Stomach (tissue), 9 donors: Measurements from ENCODE around the gene FAM222B. TPM values are rescaled to one million over a fixed set of nuclear protein-coding genes. Genes with fewer than 3 reads are reported as not detected.

Experiments
- DNase-seq, 2 donors: peaks; one replicate each; pipeline versions ENCODE4 v3.0.0 to v3.0.0-alpha.2; 2013 to 2019
- H3K27ac ChIP-seq, 5 donors: fragments of 200-600 bp in 4 of 5; sonication (generic) in 4 of 5; one replicate each; pipeline ENCODE4 v1.5.1; 2013 to 2019; ENCODE audit warnings: mild to moderate bottlenecking in 1 of 5, moderate library complexity in 1 of 5
- H3K27me3 ChIP-seq, 3 donors: fragments of 200-600 bp; sonication (generic); one replicate each; pipeline ENCODE4 v1.5.1; 2017 to 2019; ENCODE audit warnings: mixed run types in 1 of 3
- H3K36me3 ChIP-seq, 4 donors: fragments of 200-600 bp; sonication (generic); 1 replicate in 3 of 4; 2 replicates in 1 of 4; pipeline ENCODE4 v1.5.1; 2016 to 2019
- H3K4me1 ChIP-seq, 4 donors: fragments of 200-600 bp; sonication (generic); one replicate each; pipeline ENCODE4 v1.5.1; 2016 to 2019
- H3K4me3 ChIP-seq, 4 donors: fragments of 200-600 bp; sonication (generic) in 3 of 4; one replicate each; pipeline ENCODE4 v1.5.1; 2016 to 2019; ENCODE audit warnings: mild to moderate bottlenecking in 1 of 4
- H3K9me3 ChIP-seq, 4 donors: fragments of 200-600 bp; sonication (generic); one replicate each; pipeline ENCODE4 v1.5.1; 2016 to 2019
- EP300 ChIP-seq: sonication (generic); formaldehyde crosslinking; IDR thresholded peaks from one replicate; pipeline ENCODE4 v1.6.1; 2017; ENCODE audit warnings: antibody characterized with exemption
- POLR2A ChIP-seq, 4 donors: fragments of 450-650 bp; IDR thresholded peaks; one replicate each; pipeline ENCODE4 v1.6.1; 2016; ENCODE audit warnings: antibody characterized with exemption in 4 of 4, control low read depth in 2 of 4, mild to moderate bottlenecking in 1 of 4, moderate library complexity in 1 of 4
- POLR2AphosphoS5 ChIP-seq, 3 donors: sonication (generic); formaldehyde crosslinking; IDR thresholded peaks; one replicate each; pipeline ENCODE4 v1.6.1; 2016; ENCODE audit warnings: antibody characterized with exemption in 3 of 3
- WGBS, 5 donors: extraction: QIAGEN DNeasy Blood & Tissue Kit in 3 of 5; methylation state at CpG; one replicate each; pipeline versions ENCODE4 v1.1.5 to v1.1.7; 2013 to 2018; 5-methylcytosine and 5-hydroxymethylcytosine counted together
- intact Hi-C: fragments of 100-400 bp; cut with DNase I; formaldehyde crosslinking; loops from one replicate; pipeline ENCODE4 v1.15.1; 2023; ENCODE audit warnings: low total_unique reads
- polyA plus RNA-seq, 3 donors: library from polyadenylated mRNA; stranded (reverse); fragments of 200-250 nt; gene quantifications; one replicate each; pipeline ENCODE4 v1.2.3, GENCODE V29; 2013
- total RNA-seq, 5 donors: library from RNA; depleted of rRNA; stranded (reverse); fragments of >200 nt; gene quantifications; one replicate each; pipeline versions ENCODE4 v1.1.0 to v1.2.3, GENCODE V29; 2014 to 2016
- TF ChIP-seq, protein P1 (sequence below), 7 experiments: fragments of 450-650 bp in 4 of 7; fragments of 200-600 bp in 3 of 7; sonication (generic) in 3 of 7; IDR thresholded peaks; one replicate each; pipeline ENCODE4 v1.5.1; 2016 to 2019; ENCODE audit warnings: antibody characterized with exemption in 7 of 7, control low read depth in 2 of 7, mild to moderate bottlenecking in 1 of 7
- donor health status: healthy with polysubstance abuse.
- donor health status: Bipolar disorder and iron deficiency.
- donor health status: healthy.

The FAM222B gene
- total and polyA plus RNA-seq, 8 donors: 4.4 to 29.6 (median 8.6) TPM

DNA sequence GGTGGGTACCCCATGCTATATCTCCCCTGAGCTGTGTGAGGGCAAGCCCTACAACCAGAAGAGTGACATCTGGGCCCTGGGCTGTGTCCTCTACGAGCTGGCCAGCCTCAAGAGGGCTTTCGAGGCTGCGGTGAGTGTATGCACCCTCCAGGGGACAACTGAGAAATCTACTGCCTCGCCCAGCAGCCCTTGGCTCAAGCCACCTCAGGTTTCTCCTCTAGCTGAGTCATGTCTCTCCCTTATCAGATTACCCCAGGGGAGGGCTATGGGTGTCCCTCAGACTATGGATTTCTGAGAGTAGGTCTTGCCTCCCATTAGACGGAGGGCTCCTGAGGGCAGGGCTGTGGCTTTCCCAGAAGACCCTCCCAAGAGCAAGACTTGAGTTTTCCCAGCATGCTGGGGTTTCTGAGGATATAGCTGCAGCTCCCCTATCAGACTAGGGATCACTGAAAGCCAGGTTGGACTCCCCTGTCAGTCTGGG, 107.3 kb downstream of the FAM222B start:
- Histone ChIP-seq H3K4me1 (peaks cover 0 to 4% (median 0%) of the 10 kb centered on the region in 4 donors), H3K9me3 (no peaks in the 10 kb centered on the region), H3K27ac (no peak overlapping the region), H3K36me3 (peaks cover 0 to 14% (median 3%) of the 10 kb centered on the region in 4 donors), H3K27me3 (no peaks in the 10 kb centered on the region), H3K4me3 (no peak overlapping the region)
- DNase-seq: no peak
- intact Hi-C loops: no loop called here
- no peak for TF ChIP-seq POLR2A (IDR thresholded peaks at IDR 0.05)
- TF ChIP-seq EP300: no peak
- TF ChIP-seq, protein P1, sequence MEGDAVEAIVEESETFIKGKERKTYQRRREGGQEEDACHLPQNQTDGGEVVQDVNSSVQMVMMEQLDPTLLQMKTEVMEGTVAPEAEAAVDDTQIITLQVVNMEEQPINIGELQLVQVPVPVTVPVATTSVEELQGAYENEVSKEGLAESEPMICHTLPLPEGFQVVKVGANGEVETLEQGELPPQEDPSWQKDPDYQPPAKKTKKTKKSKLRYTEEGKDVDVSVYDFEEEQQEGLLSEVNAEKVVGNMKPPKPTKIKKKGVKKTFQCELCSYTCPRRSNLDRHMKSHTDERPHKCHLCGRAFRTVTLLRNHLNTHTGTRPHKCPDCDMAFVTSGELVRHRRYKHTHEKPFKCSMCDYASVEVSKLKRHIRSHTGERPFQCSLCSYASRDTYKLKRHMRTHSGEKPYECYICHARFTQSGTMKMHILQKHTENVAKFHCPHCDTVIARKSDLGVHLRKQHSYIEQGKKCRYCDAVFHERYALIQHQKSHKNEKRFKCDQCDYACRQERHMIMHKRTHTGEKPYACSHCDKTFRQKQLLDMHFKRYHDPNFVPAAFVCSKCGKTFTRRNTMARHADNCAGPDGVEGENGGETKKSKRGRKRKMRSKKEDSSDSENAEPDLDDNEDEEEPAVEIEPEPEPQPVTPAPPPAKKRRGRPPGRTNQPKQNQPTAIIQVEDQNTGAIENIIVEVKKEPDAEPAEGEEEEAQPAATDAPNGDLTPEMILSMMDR (IDR thresholded peaks at IDR 0.05): no peak
- no peak for TF ChIP-seq POLR2AphosphoS5 (IDR thresholded peaks at IDR 0.05)
- WGBS, 5 donors: 51 to 73% (median 54%) methylated on average over 3 to 5 of the region's 5 CpGs

- H3K36me3 ChIP-seq: peaks cover 0 to 14% (median 3%) of the 10 kb centered on the region in 4 donors
- H3K27ac ChIP-seq: no peak overlapping the region
- no peak overlapping the region for H3K4me3 ChIP-seq
- no peaks in the 10 kb centered on the region for H3K9me3 ChIP-seq
- no peak for DNase-seq
- no peaks in the 10 kb centered on the region for H3K27me3 ChIP-seq
- TF ChIP-seq, protein P1 (IDR thresholded peaks at IDR 0.05): no peak
- no peak for TF ChIP-seq POLR2A (IDR thresholded peaks at IDR 0.05)
- no peak for TF ChIP-seq EP300
- TF ChIP-seq POLR2AphosphoS5 (IDR thresholded peaks at IDR 0.05): no peak
- intact Hi-C loops: no loop called here
- H3K4me1 ChIP-seq: peaks cover 0 to 5% (median 1%) of the 10 kb centered on the region in 4 donors
- WGBS, 5 donors: 88 to 97% (median 89%) methylated on average over 9 to 10 of the region's 10 CpGs
These were observed 107.8 kb downstream of the FAM222B start for GRCh38 chr17:28734712-28735241.

GRCh38 chr17:28733346-28733745, 109.2 kb downstream of the FAM222B start:
- intact Hi-C loops: no loop called here
- Histone ChIP-seq H3K27ac (no peak overlapping the region), H3K27me3 (no peaks in the 10 kb centered on the region), H3K9me3 (no peaks in the 10 kb centered on the region), H3K36me3 (peaks cover 0 to 14% (median 3%) of the 10 kb centered on the region in 4 donors), H3K4me3 (no peak overlapping the region), H3K4me1 (peaks cover 7 to 14% (median 11%) of the 10 kb centered on the region in 4 donors)
- WGBS, 5 donors: 85 to 95% (median 87%) methylated on average over 1 of the region's 1 CpG
- TF ChIP-seq POLR2AphosphoS5 (IDR thresholded peaks at IDR 0.05) (no peak), EP300 (no peak), POLR2A (IDR thresholded peaks at IDR 0.05) (no peak)
- TF ChIP-seq, protein P1 (IDR thresholded peaks at IDR 0.05): no peak
- DNase-seq: no peak

DNA sequence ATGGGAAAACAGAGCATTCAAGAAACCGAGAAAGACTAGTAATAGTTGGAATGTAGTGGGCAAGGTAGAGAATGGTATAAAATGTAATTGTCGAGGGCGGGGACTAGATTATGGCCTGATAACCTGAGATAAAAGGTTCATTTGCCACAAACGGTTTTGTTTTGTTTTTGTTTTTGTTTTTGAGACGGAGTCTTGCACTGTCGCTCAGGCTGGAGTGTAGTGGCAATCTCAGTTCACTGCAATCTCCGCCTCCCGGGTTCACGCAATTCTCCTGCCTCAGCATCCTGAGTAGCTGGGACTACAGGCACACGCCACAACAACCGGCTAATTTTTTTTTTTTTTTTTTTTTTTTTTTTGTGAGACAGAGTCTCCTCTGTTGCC, 112.7 kb downstream of the FAM222B start:
- intact Hi-C loops: no loop called here
- H3K4me3 ChIP-seq: no peak overlapping the region
- H3K4me1 ChIP-seq: peaks cover 25 to 42% (median 40%) of the 10 kb centered on the region in 4 donors
- H3K27me3 ChIP-seq: no peaks in the 10 kb centered on the region
- WGBS, 5 donors: 67 to 83% (median 79%) methylated on average over 11 of the region's 11 CpGs
- no peaks in the 10 kb centered on the region for H3K9me3 ChIP-seq
- no peak for TF ChIP-seq POLR2AphosphoS5 (IDR thresholded peaks at IDR 0.05)
- no peak for TF ChIP-seq EP300
- TF ChIP-seq, protein P1 (IDR thresholded peaks at IDR 0.05): no peak
- TF ChIP-seq POLR2A (IDR thresholded peaks at IDR 0.05): no peak
- no peak for DNase-seq
- H3K36me3 ChIP-seq: peaks cover 0 to 7% (median 3%) of the 10 kb centered on the region in 4 donors
- peak overlapping the region in 4 of 5 donors; percentile 98 to 99 (median 99) for H3K27ac ChIP-seq
